Stimulated activated CD4-positive, alpha-beta T cell treated with anti-CD3 and anti-CD28 coated beads, Interleukin-1b, Interleukin-23, amount 100 ng/mL, for 1 hour (primary cell): ENCODE results near the gene RNF126.
"Not testable (repeated sequence)": the region's sequence is repeated elsewhere in the genome, so short reads cannot be mapped to it uniquely, and the experiment has no call there.

ENCODE experiments used
- DNase-seq, 2 donors: peaks; one replicate each; pipeline ENCODE4 v3.0.0-alpha.2; 2020; ENCODE audit warnings: low read depth in 2 of 2

RNF126 gene

DNA sequence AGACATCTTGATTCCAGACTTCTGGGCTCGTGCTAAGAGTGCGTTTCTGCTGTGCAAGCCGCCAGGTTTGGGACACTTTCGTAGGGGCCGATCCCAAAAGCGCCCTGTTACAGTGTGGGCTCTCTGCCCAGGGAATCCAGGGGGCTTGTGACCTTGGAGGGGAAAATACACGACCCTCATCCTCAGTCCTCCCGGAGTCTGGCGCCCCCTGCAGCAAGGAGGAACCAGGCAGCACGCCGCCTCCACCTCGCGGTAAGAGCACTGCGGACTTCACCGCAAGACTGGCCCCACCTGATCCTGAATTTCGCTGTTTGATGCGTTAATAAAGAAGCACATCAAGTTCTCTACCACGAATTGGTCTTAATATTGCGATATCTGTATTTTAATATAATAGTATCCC lies 34.8 kb downstream of the RNF126 start:
- DNase-seq, result no peak

DNA sequence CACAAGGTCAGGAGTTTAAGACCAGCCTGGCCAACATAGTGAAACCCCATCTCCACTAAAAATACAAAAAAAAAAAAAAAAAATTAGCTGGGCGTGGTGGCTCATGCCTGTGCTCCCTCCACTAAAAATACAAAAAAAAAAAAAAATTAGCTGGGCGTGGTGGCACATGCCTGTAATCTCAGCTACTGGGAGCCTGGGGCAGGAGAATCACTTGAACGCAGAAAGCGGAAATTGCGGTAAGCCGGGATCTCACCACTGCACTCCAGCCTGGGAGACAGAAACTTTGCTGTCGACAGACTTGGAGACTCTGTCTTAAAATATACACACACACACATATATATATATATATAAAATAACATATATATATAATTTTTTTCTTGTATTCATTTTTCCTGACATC lies 36.4 kb downstream of the RNF126 start:
- not testable (repeated sequence) for DNase-seq

DNA sequence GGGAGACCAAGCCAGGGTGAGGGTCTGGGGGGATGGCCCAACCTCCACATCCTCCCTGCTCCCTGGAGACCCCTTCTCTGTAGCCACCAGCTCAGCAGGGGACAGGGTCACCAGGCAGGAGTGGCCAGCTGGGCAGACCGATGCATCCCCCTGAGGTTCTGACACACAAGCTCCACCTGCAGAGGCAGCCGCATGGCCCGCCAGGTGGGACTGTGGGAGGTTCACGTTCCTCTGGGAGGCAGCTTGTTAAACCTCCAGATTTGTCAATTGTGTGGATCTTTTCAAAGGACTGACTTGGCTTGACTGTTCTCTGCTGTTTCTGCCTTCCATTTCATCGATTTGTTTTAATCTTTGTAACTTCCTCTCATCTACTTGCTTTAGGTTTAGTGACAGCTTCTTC lies 37.8 kb downstream of the RNF126 start:
- DNase-seq, result no peak

DNA sequence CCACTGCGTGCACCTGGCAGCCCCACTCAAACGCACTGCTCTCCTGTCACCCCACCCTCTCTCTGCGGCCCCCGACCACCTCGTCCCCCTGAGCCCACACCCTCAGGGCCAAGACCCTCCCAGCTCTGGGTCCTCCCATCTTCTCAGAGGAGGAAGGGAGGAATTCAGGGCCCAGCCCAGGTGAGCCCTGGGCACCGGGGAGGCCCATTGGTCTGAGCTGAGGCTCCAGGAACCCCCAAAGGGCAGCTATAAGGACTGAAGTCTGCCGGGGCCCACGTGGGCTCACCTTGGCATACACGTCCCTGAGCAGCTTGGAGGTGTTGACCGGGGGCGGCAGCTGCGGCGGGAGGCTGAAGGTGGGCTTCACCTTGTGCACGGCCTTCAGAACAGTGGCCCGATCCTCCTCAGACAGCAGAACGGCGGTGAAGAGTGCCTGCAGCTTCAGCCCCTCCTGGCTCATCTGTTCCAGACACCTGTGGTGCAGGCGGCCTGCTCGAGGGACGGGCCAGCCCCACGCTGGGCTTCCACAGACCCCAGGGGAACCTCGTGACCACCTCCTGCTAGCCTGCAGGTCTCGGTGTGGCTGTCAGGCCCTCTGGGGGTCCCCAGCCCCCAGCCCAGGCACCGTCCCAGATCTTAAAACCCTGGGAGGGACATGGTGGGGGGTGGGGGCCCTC lies 38.4 kb downstream of the RNF126 start:
- no peak for DNase-seq

DNA sequence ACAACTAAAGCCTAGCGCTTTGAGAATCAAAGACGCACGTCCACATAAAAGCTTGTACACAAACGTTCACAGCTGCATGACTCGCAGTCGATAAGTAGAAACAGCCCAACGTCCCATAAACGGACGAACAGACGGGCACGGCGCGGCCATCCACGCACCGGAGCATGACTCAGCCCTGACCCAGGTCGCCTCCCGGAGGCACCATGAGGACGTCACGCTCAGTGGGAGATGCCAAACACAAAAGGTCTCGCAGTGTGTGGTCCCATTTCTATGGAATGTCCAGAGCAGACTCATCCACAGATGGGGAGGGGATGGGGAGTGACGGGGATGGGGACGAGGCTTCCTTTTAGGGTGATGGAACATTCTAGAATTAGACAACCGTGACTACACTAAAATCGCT lies 39.0 kb downstream of the RNF126 start:
- no peak for DNase-seq

DNA sequence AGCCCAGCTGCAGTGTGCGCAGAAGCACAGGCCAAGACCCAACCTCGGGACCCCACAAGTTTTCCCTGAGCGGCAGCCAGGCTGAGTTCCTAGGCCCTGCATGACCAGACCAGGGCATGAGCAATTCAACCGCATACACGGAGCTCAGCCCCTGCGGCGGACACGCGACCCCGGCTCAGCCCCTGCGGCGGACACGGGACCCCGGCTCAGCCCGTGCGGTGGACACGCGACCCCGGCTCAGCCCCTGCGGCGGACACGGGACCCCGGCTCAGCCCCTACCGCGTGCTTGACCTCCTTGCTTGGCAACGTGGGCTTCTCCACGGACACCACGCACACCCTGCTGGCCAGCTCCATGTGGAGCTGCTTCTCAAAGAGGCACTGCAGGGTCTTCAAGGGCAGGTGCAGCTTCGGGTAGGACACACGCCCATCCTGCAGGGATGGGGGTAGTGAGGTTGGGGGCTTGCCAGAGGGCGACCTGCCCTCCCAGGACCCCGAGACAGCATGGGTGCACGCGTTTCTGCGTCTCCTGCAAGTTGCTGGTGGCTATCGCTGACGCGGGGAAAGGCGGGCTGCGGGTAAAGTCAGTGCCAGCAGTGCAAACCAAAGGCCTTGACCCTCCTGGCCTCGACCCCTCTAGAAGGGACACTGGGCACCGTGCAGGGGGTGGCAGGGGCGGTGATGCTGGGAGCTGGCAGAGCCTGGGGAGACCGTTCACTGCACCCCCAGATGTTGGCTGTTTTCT lies 39.7 kb downstream of the RNF126 start:
- no peak for DNase-seq

DNA sequence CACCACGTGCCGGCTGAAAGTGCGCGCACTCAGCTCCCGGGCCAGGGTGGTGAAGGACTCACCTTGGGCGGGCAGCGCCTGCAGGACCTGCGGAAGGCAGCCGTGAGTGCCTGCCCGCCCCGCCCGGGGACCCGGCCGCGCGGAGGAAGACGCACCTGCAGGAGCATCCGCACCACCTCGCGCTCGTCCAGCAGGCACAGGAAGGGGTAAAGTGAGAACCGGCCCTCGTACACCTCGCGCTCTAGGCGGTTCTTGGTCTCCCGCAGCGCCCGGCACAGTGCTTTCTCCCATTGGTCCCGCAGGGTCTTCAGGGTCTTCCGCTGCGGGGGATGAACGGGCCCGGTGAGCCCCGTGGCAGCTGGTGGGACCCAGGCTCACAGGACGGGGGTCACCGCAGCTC lies 40.3 kb downstream of the RNF126 start:
- DNase-seq, result no peak

DNA sequence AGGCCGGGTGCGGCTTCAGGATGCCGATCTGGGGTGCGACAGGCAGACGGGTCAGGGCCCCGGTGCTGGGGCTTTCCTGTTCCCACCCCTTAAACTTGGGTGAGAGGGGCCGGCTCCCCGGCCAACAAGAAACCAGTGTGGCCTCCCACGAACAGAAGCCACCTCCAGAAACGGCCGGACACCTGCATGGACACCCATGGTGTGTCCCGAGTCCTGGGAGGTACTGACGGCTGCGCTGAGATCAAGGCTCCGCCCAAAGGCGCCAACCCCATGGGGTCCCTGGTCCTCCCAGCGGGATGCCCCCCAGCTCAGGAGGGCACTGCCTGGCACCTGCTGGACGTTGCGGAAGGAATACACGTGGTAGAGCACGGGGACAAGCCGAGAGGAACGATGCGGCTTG lies 41.2 kb downstream of the RNF126 start:
- no peak for DNase-seq

DNA sequence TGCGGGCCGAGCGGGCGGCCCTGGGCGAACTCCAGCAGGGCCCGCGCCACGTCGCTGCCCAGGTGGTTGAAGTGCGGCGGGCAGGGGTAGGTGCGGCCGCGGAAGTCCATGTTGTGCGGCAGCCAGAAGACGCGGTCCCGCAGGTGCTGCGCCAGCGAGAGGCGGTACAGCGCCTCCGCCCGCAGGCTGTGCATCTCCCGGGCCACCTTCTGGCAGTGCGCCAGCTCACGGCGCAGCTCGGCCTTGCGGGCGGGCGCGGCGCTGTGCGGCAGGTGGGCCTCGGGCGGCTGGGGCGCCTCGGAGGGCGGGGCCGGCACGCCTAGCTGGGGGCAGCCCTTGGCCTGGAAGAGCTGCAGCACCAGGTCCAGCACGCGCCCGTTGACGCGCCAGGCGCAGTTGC lies 41.8 kb downstream of the RNF126 start:
- DNase-seq, result not testable (repeated sequence)

DNA sequence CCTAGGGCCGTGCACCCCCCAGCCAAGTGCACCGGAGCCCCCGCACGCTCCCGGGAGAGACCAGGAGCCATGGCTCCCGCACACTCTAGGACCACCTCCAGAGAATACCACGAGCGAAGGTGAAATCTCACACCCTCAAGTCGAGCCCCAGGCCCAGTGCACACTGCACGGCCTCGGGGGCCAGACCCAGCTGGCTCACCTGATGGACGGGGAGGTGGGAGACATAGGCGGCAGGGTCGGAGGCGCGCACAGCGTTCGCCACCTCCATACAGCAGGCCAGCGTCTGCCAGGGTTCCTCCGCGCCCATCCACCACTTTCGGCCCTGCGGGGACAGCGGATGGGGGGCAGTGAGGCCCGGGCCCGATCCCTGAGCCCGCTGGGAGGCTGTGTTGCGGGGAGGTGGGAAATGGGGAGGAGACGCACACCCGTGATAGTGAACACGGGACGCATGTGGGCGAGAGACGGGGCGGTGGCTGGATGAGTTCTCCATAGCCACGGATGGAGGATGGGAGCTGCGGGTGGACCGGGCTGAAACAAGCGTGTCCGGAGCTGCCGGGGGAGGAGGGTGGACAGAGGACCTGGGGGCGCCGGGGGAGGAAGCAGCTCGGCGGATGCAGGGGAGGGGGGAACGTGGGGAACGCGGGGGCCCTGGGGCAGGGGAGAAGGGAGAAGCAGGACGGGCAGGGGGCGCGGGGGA lies 42.7 kb downstream of the RNF126 start:
- no peak for DNase-seq

DNA sequence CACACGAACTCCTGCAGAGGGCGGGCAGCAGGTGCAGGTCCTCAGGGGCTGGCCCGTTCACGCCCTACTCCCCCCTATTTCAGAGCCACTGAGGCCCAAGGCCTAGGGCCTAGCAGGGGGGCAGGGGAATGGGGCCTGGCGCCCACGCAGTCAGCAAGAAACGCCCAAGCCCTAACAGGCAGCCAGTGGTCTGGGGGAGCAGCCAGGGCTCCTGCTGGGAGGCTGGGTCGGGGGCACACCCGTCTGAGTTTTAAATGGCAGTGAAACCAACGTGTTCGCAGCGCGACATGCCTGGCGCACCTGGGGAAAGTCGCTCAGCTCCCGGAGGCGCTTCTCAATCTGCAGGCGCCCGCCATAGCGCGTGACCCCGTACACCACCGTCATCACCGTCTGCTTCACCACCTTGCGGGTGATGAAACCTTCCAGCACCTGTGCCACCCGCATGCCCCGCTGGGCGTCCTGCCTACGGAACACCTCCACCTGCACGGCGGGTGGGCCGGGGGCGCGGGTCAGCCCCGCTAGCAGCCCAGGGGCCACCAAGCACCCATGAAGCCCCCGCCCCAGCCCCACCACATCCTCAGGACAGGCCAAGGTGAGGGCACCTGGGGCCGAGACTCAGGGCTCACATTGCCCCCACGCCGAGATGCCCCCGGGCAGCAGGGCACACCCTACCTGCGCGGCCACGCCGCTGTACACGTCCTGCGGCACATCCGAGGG lies 43.6 kb downstream of the RNF126 start:
- no peak for DNase-seq

DNA sequence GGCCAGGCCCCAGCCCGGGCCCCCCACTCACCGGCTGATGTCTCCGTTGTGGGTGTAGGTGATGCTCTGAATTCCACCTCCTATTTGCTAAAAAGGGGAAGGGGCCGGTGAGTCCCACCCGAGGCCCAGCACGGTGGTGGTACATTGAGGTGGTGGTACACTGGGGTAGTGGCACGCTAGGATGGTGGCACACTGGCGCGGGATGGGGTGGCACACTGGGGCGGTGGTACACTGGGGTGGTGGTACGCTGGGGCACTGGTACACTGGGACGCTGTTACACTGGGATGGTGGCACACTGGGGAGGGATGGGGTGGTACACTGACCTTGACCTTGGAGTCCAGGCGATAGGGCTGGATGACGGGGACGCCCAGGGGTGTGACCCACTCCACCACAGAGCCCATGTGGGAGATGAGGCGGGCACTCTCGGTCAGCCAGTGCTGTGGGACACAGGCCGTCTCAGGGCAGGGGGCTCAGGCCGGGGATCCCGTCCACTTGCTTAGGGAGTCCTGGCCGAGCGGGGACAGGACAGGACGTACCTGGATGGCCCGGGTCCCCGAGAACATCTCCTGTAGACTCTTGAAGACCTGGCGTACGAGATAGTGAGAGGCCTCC lies 44.2 kb downstream of the RNF126 start:
- no peak for DNase-seq

DNA sequence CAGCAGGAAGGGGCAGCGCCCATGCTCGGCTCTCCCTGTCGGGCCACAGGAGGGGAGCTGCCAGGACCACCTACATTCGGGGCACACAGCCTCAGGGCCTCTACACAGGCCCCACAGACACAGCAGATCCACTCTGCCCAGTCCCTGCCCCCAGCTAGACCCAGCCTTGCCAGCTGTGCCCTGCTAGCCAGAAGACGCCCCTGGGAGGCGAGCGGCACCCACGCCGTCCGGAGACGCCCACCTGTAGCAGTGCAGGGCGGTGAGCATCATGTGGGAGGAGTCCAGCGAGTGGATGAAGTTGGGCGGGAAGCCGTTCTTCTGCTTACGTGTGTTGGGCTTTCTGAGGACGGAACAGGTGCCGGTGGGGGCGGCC lies 44.8 kb downstream of the RNF126 start:
- DNase-seq, result no peak

DNA sequence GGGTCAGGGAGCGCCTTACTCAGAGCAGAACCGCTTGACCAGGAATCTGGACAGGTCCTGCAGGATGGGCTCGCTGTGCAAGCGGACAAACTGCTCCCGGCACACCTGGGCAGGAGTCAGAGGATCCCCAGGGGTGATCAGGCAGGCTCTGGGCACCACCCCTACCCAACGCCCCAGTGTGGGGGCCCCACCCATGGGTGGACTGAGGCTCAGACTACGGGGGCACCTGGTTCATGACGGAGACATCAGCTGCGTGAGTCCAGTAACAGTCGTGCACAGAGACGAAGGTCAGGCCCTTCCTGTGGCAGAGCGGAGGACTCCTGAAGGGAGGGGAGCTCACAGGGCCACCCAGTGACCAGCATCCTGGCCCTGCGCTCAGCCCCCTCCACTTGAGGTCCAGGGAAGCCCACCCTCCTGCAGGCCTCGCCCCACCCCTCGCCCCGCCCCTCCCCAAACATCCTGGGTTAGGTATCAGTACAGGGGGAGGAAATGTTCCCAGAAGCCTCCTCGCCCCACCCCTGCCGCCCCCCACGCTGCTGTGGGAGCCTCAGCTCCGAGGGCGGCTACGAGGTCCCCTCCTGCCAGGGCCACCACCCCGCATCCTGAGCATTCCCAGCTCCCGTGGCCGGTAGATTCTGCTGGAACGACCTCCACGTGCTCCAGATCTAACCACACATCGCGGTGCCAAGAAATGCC lies 45.3 kb downstream of the RNF126 start:
- DNase-seq, result no peak

DNA sequence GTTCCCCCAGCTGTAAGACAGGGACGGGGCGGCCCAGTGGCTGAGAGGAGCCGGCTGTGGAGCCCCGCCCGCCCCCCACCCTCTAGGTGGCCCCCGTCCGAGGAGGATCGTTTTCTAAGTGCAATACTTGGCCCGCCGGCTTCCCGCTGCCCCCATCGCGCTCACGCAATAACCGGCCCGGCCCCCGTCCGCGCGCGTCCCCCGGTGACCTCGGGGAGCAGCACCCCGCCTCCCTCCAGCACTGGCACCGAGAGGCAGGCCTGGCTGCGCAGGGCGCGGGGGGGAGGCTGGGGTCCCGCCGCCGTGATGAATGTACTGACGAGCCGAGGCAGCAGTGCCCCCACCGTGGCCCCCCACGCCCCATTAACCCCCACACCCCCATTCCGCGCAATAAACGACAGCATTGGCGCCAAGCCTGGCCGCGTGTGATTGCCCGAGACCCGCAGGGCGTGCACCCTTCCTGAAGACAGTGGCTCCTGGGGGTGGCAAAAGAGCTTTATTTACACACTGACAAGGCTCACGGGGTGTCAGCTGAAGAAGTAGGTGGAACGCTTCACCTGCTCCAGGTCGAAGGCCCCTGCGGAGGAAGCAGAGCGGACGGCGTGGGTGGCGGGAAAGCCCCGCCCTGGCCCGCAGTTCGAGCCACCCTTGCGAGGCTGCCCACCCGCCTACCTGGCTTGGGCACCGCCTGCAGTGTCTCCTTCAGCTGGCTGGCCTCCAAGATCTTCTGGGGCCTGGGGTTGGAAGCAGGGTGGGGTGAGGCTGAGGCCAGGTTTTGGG lies 46.1 kb downstream of the RNF126 start:
- DNase-seq, result no peak

DNA sequence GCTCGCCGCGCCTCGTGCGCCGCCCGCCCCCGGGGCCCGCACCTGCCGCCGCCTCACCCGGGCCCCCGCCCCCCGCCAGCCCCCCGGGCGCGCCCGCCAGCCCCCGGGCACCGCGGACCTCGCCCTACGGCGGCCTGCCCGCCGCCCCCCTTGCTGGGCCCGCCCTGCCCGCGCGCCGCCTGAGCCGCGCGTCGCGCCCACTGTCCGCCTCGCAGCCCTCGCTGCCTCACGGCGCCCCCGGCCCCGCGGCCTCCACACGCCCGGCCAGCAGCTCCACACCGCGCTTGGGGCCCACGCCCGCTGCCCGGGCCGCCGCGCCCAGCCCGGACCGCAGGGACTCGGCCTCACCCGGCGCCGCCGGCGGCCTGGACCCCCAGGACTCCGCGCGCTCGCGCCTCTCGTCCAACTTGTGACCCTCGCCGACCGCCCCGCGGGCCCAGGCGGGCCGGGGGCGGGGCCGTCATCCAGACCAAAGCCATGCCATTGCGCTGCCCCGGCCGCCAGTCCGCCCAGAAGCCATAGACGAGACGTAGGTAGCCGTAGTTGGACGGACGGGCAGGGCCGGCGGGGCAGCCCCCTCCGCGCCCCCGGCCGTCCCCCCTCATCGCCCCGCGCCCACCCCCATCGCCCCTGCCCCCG lies 46.8 kb downstream of the RNF126 start:
- no peak for DNase-seq

DNA sequence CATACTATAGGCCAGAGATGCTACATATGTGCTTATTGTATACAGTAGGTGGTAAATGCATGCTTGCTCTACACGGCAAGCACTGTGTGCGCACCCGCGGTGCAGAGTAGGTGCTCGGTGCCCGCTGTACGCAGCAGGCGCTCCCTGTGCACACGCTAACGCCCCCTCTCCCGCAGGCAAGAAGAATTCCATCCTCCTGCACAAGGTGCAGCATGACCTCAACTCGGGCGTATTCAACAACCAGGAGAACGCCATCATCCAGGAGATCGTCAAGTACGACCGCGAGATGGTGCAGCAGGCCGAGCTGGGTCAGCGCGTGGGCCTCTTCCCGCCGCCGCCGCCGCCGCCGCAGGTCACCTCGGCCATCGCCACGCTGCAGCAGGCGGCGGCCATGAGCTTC lies 47.4 kb downstream of the RNF126 start:
- DNase-seq, result no peak

DNA sequence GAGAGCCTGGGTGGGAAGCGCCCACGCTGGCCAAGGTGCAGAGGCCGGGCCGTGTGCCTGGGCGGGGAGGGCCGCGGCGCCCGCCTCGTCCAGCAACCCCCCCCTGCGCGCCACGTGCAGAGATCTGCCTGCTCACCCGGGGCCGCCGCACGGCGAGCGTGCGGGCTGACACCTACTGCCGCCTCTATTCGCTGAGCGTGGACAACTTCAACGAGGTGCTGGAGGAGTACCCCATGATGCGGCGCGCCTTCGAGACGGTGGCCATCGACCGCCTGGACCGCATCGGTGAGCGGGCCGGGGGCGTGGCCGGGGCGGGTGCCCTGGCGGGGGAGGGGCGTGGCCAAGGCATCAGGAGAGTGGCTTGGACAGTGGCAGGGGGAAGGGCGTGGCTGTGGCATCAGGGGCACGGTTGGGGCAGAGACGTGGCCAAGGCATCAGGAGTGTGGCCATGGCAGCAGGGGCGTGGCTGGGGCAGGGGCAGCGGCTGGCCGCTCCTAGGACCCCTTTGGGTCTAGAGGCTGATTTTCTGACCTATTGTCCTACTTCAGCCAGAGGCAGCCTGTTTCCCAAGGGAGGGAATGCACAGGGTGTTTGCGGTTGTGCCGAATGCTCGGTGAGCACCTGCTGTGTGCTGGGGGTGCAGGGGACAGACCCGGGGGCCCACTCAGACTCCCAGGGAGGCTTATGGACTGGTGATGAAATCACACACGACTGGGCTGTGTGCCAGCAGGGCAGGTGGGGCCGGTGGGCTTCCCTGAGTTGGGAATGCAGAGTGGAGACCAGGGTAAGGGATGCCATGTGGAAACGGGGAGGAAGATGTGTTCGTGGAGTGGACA lies 49.1 kb downstream of the RNF126 start:
- no peak for DNase-seq

DNA sequence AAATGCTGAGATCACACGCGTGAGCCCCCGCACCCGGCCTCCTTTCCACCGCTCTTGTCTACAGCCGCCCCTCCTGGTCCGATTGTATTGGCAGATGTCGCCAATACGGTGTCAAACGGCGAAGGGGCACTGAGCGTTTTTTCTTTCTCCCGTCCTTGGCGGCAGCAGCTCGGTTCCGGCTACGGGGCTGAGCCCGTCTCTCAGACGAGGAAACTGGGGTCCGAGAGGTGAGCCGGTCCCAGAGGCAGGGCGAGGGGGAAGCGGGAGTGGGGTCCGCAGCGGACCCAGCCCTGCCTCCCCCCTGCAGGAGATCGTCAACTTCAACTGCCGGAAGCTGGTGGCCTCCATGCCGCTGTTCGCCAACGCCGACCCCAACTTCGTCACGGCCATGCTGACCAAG lies 50.1 kb downstream of the RNF126 start:
- no peak for DNase-seq
